Adipose tissue (tissue), 3 donors: Measurements from ENCODE around the gene CERS4. TPM values are rescaled to one million over a fixed set of nuclear protein-coding genes. Genes with fewer than 3 reads are reported as not detected.

Source experiments
- H3K27ac ChIP-seq: one replicate; pipeline ENCODE4 v1.5.1; 2013; ENCODE audit warnings: low read depth, low read length
- WGBS, 3 donors: extraction: QIAGEN DNeasy Blood & Tissue Kit; methylation state at CpG; one replicate each; pipeline ENCODE4 v1.1.7; 2013; 5-methylcytosine and 5-hydroxymethylcytosine counted together
- polyA plus RNA-seq, 3 donors: library from polyadenylated mRNA; stranded (reverse); fragments of 200-250 nt; gene quantifications; one replicate each; pipeline ENCODE4 v1.2.3, GENCODE V29; 2013
- donor health status: healthy with polysubstance abuse.
- donor health status: Bipolar disorder and iron deficiency.
- donor health status: healthy.

CERS4 gene
- polyA plus RNA-seq, 3 donors = 16.2 to 66.3 (median 23.4) TPM

DNA sequence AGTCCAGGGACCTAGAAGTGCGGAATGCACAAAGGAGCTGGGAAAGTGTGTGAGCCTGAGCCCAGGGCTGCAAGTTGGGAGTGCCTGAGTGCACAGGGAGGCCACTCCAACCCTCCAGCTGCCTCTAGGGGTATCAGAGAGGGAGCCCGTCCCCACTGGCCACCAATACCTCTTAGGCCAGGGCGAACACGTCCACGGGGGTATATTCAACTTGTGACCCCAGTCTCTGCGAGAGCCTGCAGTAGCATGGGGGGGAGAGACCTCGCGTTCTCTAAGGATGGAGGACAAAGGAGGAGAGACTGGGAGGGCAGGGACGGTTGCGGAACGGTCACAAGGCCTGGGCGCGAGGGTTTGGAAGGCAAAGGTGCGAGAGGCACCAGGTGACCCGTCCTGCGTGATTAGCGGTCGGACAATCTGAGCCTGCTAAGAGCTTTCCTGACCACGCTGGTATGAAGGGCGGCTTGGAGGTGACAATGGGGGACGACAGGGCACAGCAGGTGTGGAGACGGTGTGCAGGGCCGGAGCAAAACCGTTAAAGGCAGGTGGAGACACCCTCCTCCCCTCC is 98.3 kb downstream of the CERS4 start:
- H3K27ac ChIP-seq = no peak overlapping the region
- WGBS, 3 donors = 13 to 36% (median 28%) methylated on average over 24 of the region's 24 CpGs

- no peak within 1 kb of the TSS for H3K27ac ChIP-seq
These were observed 99.0 kb downstream of the CERS4 start, which contains the start of gene CD320 for GRCh38 chr19:8307965-8308866. TSS of gene CD320 (minus strand) at chr19:8308358. CDS start at chr19:8308290, 68 bp downstream.

GRCh38 chr19:8308891-8309291 is 99.7 kb downstream of the CERS4 start:
- H3K27ac ChIP-seq = no peak overlapping the region
- WGBS, 3 donors = 68 to 76% (median 72%) methylated on average over 15 to 17 of the region's 17 CpGs

More at GRCh38 chr19:8307965-8308866, 99.0 kb downstream of the CERS4 start, which contains the start of gene CD320:
- 0 to 2% (median 1%) methylated on average over 56 to 63 of the region's 63 CpGs for WGBS, 3 donors

DNA sequence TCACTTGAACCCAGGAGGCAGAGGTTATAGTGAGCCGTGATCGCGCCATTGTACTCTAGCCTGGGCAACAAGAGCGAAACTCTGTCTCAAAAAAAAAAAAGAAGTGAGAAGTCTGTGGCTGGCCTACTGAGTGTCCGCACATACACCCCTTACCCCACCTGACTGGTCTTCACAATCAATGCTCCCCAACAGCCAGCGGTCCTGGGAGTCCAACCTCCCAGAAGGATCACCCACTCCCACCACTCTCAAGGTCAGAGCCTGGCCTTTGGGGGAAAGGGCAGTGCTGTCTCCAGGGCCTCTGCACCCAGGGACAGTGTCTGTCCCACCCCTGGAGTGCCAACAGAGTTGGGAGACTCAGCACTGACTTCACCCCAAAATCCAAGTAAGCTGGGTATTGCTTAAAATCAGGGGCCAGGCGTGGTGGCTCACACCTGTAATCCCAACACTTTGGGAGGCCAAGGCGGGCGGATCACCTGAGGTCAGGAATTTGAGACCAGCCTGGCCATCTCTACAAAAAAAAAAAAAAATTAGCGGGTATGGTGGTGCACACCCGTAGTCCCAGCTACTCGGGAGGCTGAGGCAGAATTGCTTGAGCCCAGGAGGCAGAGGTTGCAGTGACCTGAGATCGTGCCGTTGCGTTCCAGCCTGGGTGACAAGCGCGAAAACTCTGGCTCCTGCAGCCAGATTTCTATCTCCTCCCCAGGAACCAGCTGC is 101.3 kb downstream of the CERS4 start:
- no peak overlapping the region for H3K27ac ChIP-seq
- whole genome bisulfite sequencing, 3 donors = 91 to 96% (median 92%) methylated on average over 17 of the region's 17 CpGs

DNA sequence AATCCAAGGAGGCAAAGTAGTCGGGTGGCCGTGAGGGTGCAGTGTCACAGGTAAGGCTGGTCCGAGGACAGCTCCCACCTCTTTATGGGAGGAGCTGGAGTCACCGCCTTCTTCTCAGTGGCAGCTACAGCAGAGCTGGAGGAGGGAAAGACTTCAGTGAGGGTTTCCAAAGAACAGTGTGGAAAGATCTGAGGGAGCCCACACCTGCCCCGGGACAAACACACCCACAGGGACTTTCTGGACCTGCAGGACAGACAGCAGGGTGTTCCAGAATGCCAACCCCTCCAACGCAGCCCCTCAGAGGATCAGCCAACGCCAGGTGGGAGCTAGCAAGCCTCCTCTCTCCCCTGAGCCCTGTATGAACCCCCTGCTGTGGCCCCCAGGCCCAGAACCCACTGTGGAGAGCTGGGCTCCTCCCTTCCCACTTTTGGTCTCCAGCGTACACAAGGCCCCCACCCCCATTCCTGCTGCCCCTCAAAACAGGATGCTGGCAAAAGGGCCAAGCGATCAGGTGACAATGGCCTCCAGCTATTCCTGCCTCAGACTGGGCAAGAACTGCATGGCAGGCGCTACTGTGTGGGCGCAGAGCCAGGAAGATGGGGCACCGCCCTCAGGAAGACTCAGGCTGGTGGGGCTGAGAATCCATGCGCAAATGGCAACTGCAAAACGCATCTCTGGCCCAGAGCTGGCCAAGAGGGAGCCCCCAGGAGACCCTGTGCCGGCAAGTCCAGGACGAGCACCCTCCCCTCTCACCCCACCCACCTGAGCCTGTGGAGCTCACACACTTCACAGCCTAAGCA is 102.5 kb downstream of the CERS4 start:
- no peak overlapping the region for H3K27ac ChIP-seq
- WGBS, 3 donors = 66 to 77% (median 66%) methylated on average over 16 of the region's 16 CpGs

Other genes with a start within 250 kb of the CERS4 start
- gene ELAVL1, start 203.7 kb upstream of the CERS4 start, polyA plus RNA-seq = 10 to 100 TPM; 15.2 to 29.7 (median 16.9) TPM
- gene CCL25, start 156.6 kb upstream of the CERS4 start, polyA plus RNA-seq = under 1 TPM in 1 of 3 donors, not detected in 2; 0.07 TPM
- under 1 TPM in 2 of 3 donors, not detected in 1; 0.01 to 0.05 TPM for gene FBN3, start 59.8 kb upstream of the CERS4 start, polyA plus RNA-seq
- gene CD320, start 99.0 kb downstream of the CERS4 start, polyA plus RNA-seq = 10 to 100 TPM; 29.4 to 91.2 (median 40.7) TPM
- gene NDUFA7, start 112.0 kb downstream of the CERS4 start, polyA plus RNA-seq = 100 to 1,000 TPM in 1 of 3 donors, 10 to 100 TPM in 2; 60.4 to 144 (median 76.1) TPM
- gene RPS28, start 112.1 kb downstream of the CERS4 start, polyA plus RNA-seq = 100 to 1,000 TPM; 541 to 965 (median 935) TPM
- gene KANK3, start 133.9 kb downstream of the CERS4 start, polyA plus RNA-seq = 10 to 100 TPM in 2 of 3 donors, 1 to 10 TPM in 1; 5.1 to 31.9 (median 30.5) TPM
- 100 to 1,000 TPM in 1 of 3 donors, 10 to 100 TPM in 2; 43.9 to 297 (median 47.8) TPM for gene ANGPTL4, start 154.8 kb downstream of the CERS4 start, polyA plus RNA-seq
- gene RAB11B, start 181.0 kb downstream of the CERS4 start, polyA plus RNA-seq = 100 to 1,000 TPM in 1 of 3 donors, 10 to 100 TPM in 2; 80.4 to 105 (median 86.1) TPM
- 10 to 100 TPM; 13.4 to 97.9 (median 58.4) TPM for gene MARCHF2, start 203.9 kb downstream of the CERS4 start, polyA plus RNA-seq
- gene HNRNPM, start 235.6 kb downstream of the CERS4 start, polyA plus RNA-seq = 100 to 1,000 TPM in 2 of 3 donors, 10 to 100 TPM in 1; 83.6 to 182 (median 105) TPM